ENCODE data around the gene TMEM120B.

Gene TMEM120B

GRCh38 chr12:121701667-121702277 lies 10.8 kb upstream of the TMEM120B start:
- Histone ChIP-seq H4K20me1 (ENCODE audit: insufficient read depth, low read length) (no peaks in the 10 kb centered on the region), H3K27me3 (replicated peaks; ENCODE audit: insufficient read depth, low read length) (no peaks in the 10 kb centered on the region), H3K4me3 (ENCODE audit: low read length) (no peak overlapping the region), H3K9me3 (replicated peaks; ENCODE audit: insufficient read depth, low read length) (no peaks in the 10 kb centered on the region), H2AFZ (ENCODE audit: low read length) (no peak overlapping the region), H3K4me2 (ENCODE audit: low read depth, low read length) (no peak overlapping the region), H3K27ac (ENCODE audit: low read length) (no peak overlapping the region), H3F3A (ENCODE audit: insufficient read depth, low read length) (no peaks in the 10 kb centered on the region), H3K9me2 (replicated peaks; ENCODE audit: insufficient read depth, low read length) (no peaks in the 10 kb centered on the region), H3K4me1 (ENCODE audit: low read length) (no peaks in the 10 kb centered on the region), H3K79me2 (ENCODE audit: low read length) (no peaks in the 10 kb centered on the region), H3K9ac (ENCODE audit: low read length) (no peak overlapping the region), H3K36me3 (replicated peaks; ENCODE audit: insufficient read depth, low read length) (no peaks in the 10 kb centered on the region)
- TF ChIP-seq EZH2phosphoT487 (IDR thresholded peaks at IDR 0.05; ENCODE audit: low read length) = no peak
- TF ChIP-seq, protein P1, sequence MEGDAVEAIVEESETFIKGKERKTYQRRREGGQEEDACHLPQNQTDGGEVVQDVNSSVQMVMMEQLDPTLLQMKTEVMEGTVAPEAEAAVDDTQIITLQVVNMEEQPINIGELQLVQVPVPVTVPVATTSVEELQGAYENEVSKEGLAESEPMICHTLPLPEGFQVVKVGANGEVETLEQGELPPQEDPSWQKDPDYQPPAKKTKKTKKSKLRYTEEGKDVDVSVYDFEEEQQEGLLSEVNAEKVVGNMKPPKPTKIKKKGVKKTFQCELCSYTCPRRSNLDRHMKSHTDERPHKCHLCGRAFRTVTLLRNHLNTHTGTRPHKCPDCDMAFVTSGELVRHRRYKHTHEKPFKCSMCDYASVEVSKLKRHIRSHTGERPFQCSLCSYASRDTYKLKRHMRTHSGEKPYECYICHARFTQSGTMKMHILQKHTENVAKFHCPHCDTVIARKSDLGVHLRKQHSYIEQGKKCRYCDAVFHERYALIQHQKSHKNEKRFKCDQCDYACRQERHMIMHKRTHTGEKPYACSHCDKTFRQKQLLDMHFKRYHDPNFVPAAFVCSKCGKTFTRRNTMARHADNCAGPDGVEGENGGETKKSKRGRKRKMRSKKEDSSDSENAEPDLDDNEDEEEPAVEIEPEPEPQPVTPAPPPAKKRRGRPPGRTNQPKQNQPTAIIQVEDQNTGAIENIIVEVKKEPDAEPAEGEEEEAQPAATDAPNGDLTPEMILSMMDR (IDR thresholded peaks at IDR 0.05; ENCODE audit: low read length) = no peak
- TF ChIP-seq EZH2 (optimal IDR thresholded peaks at IDR 0.05; ENCODE audit: low read depth, low read length) = no peak
- DNase-seq = no peak

DNA sequence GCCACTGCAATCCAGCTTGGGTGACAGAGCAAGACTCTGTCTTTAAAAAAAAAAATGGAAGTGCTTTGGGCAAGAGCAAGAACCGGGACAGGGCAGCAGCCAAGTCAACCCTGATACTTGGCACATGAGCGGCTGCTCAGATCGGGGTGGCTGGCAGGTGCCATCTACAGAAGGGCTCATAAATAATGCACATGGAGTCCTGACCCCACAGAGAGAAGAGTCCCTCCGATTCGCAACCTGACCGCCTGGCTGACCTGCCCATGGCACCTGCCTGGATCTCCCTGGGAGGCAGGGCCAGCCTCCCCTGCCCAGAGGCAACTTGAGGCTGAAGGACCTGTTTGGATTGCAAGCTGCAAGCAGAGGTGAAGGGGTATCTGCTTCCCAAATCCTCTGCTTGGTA lies 9.6 kb upstream of the TMEM120B start:
- no peaks in the 10 kb centered on the region for H3K79me2 ChIP-seq (ENCODE audit: low read length)
- no peak overlapping the region for H3K4me2 ChIP-seq (ENCODE audit: low read depth, low read length)
- DNase-seq = no peak
- H4K20me1 ChIP-seq (ENCODE audit: insufficient read depth, low read length) = no peaks in the 10 kb centered on the region
- TF ChIP-seq EZH2phosphoT487 (IDR thresholded peaks at IDR 0.05; ENCODE audit: low read length) (no peak), EZH2 (optimal IDR thresholded peaks at IDR 0.05; ENCODE audit: low read depth, low read length) (no peak)
- TF ChIP-seq, protein P1 (IDR thresholded peaks at IDR 0.05; ENCODE audit: low read length) = no peak
- no peak overlapping the region for H2AFZ ChIP-seq (ENCODE audit: low read length)
- H3K4me3 ChIP-seq (ENCODE audit: low read length) = no peak overlapping the region
- no peaks in the 10 kb centered on the region for H3K9me3 ChIP-seq (replicated peaks; ENCODE audit: insufficient read depth, low read length)
- no peak overlapping the region for H3K9ac ChIP-seq (ENCODE audit: low read length)
- H3K27me3 ChIP-seq (replicated peaks; ENCODE audit: insufficient read depth, low read length) = no peaks in the 10 kb centered on the region
- H3F3A ChIP-seq (ENCODE audit: insufficient read depth, low read length) = no peaks in the 10 kb centered on the region
- no peaks in the 10 kb centered on the region for H3K4me1 ChIP-seq (ENCODE audit: low read length)
- no peaks in the 10 kb centered on the region for H3K9me2 ChIP-seq (replicated peaks; ENCODE audit: insufficient read depth, low read length)
- H3K36me3 ChIP-seq (replicated peaks; ENCODE audit: insufficient read depth, low read length) = no peaks in the 10 kb centered on the region
- no peak overlapping the region for H3K27ac ChIP-seq (ENCODE audit: low read length)

GRCh38 chr12:121705514-121705913 lies 7.0 kb upstream of the TMEM120B start:
- Histone ChIP-seq H3K4me3 (ENCODE audit: low read length) (no peak overlapping the region), H3K27me3 (replicated peaks; ENCODE audit: insufficient read depth, low read length) (no peaks in the 10 kb centered on the region), H3K9ac (ENCODE audit: low read length) (no peak overlapping the region), H2AFZ (ENCODE audit: low read length) (no peak overlapping the region), H3K4me1 (ENCODE audit: low read length) (peaks cover 3% of the 10 kb centered on the region; the same call in 1 of the 2 replicates), H3K36me3 (replicated peaks; ENCODE audit: insufficient read depth, low read length) (no peaks in the 10 kb centered on the region), H3F3A (ENCODE audit: insufficient read depth, low read length) (no peaks in the 10 kb centered on the region), H3K79me2 (ENCODE audit: low read length) (no peaks in the 10 kb centered on the region), H3K9me2 (replicated peaks; ENCODE audit: insufficient read depth, low read length) (no peaks in the 10 kb centered on the region), H3K27ac (ENCODE audit: low read length) (no peak overlapping the region), H3K4me2 (ENCODE audit: low read depth, low read length) (no peak overlapping the region), H4K20me1 (ENCODE audit: insufficient read depth, low read length) (no peaks in the 10 kb centered on the region), H3K9me3 (replicated peaks; ENCODE audit: insufficient read depth, low read length) (no peaks in the 10 kb centered on the region)
- TF ChIP-seq EZH2 (optimal IDR thresholded peaks at IDR 0.05; ENCODE audit: low read depth, low read length) (no peak), EZH2phosphoT487 (IDR thresholded peaks at IDR 0.05; ENCODE audit: low read length) (no peak)
- TF ChIP-seq, protein P1 (IDR thresholded peaks at IDR 0.05; ENCODE audit: low read length) = no peak
- DNase-seq = no peak
